Endometrial microvascular endothelial cells (primary cell): ENCODE results near the gene ZRANB2. TPM values are rescaled to one million over a fixed set of nuclear protein-coding genes. Genes with fewer than 3 reads are reported as not detected.

Experiments
- in situ Hi-C: cut with HindIII; loops from 2 replicates; pipeline ENCODE4 v1.10.0; 2017; ENCODE audit warnings: low sequenced_read_pairs, low pct_unique_long_range_greater_than_20kb; ENCODE audit errors: inconsistent ontology term
- total RNA-seq: library from RNA; depleted of rRNA; stranded (reverse); fragments of >200 nt; gene quantifications from one replicate; pipeline ENCODE4 v1.2.3, GENCODE V29; 2015; ENCODE audit errors: inconsistent ontology term

The ZRANB2 gene
- total RNA-seq, 1 donor from 2014 or later = 31.3 TPM

GRCh38 chr1:71037066-71037465, 43.8 kb downstream of the ZRANB2 start:
- in situ Hi-C loops = no loop called here

DNA sequence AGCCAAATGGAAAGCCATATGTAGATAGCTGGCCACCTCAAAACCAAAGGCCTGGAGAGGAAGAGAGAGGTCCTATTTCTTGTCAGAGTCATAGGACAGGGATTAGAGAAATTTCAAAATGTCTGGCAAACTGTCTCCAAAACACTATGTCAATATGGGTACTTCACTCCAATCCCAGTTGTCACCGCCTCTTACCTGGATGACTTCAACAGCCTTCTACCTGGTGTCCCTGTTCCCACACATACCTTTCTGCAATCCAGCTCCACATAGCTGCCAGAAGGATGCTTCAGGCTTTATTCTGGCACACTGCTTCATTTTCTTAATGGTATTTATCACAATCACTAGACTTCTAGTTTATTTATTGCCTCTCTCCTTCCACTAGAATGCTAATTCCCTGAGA, 47.7 kb downstream of the ZRANB2 start:
- in situ Hi-C loops = no loop called here

DNA sequence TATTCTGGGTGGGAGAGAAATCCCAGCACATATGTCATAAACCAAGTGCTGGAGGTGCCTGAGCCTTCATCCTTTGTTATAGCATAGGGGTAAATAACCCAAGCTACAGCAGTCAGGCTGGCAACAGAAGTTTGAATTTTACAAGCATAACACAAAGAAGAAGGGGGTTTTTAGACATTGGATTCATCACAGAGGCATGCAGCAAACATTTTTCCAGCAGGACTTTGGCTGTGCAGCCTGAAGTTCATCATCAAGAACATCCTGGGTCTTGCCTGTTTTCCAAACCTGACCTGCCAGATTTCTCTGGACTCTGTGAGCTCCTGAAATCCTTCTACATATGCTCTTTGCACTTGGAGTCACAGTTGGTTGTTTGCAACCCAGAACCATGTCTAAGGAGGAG, 49.4 kb downstream of the ZRANB2 start:
- in situ Hi-C loops = no loop called here

GRCh38 chr1:71030026-71030425, 50.8 kb downstream of the ZRANB2 start:
- in situ Hi-C loops = no loop called here

DNA sequence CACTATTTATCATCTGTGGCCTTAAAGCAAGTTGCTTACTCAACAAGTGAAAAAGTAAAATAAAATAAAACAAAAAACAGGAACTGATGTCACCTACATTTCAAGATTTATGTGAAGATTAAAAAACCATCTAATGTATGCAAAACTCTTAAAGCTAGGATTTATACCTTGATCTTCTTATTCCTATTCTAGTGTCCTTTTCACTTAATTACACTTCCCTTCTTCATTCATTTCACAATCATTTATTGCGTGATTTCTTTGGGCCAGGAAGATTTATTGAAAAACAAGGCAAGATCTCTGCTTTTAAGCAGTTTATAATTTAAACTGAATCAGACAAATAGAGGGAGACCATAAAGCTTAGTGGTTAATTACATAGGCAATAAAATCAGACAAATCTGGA, 51.9 kb downstream of the ZRANB2 start:
- in situ Hi-C loops = no loop called here

- in situ Hi-C loops = no loop called here
Measured at GRCh38 chr1:71027991-71028390, 52.8 kb downstream of the ZRANB2 start.

- in situ Hi-C loops = no loop called here
Measured at GRCh38 chr1:71026093-71026492, 54.7 kb downstream of the ZRANB2 start.

GRCh38 chr1:71023515-71023914, 57.3 kb downstream of the ZRANB2 start:
- in situ Hi-C loops = loop anchor here (25.0 kb wide), 1 partner anchor 361 kb away; no protein-coding TSS in a partner anchor

DNA sequence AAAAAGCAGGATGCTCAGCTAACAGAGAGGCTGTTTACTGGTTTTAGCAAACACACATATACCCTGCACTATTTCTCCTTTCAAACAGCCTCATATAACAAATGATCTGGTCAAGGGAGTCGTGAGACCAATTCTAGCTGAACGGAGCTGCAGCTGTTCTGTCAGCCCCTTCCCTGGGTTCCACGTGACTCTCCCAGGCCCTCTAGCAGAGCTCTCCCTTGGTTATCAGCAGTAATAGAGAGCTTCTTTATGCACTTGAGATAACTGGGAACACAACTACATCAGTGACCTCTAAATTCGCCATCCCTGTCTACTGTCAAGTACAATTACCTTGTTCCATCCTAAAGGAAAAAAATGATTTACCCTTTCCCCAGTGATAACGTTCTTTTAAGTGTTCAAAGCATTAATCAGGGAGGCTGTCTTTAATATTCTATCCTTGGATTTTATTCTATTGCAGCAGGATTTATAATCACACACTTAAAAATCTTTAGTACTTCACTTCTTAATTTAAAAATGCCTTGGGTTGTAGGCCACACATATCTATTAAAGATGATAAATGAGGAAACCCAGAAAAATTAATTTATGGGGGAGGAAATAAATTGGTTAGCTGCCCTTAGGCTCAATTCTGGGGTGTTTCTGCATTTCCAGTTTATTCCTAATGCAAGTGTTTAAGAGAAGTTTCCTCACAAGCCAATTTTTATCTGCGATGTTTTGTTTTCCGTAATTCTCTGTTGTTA, 61.4 kb downstream of the ZRANB2 start:
- in situ Hi-C loops = loop anchor here (25.0 kb wide), 1 partner anchor 357 kb away; no protein-coding TSS in a partner anchor

GRCh38 chr1:71018791-71019190, 62.0 kb downstream of the ZRANB2 start:
- in situ Hi-C loops = loop anchor here (25.0 kb wide), 1 partner anchor 356 kb away; no protein-coding TSS in a partner anchor

DNA sequence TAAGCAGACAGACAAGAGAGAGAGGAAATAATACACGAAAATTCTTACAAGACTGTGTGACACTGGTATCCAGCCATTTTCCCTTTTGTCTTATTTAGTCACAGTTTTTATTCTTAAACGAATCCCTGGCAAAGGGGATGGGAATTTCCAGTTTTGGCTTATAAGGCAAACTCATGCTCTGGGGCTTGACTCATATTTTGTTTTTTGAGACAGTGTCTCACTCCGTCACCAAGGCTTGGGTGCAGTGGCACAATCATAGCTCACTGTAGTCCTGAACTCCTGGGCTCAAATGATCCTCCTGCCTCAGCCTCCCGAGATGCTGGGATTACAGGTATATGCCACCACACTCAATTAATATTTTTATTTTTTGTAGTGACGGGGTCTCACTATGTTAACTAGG, 65.1 kb downstream of the ZRANB2 start:
- in situ Hi-C loops = loop anchor here (25.0 kb wide), 1 partner anchor 353 kb away; no protein-coding TSS in a partner anchor

DNA sequence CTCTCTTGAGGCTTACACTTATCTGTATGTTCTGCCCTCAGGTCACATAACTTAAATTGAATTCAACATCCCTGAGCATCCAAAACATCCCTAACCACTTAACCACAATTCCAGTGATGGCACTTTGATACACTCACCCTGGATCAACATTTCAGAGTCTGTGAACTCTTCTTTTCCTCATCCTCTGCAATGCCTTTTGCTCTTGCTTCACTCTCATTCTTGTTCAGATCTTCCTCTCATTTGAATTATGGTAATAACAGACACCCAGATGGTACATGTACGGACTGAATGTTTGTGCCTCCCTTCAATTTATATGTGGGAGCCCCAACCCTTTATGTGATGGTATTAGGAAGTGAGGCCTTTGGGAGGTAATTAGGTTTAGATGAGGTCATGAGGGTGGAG, 66.7 kb downstream of the ZRANB2 start:
- in situ Hi-C loops = loop anchor here (25.0 kb wide), 1 partner anchor 352 kb away; no protein-coding TSS in a partner anchor

Other genes starting within 250 kb of the ZRANB2 start
- gene PTGER3, start 33.2 kb downstream of the ZRANB2 start, total RNA-seq = 0.28 TPM